SU-DHL-6 (cell line): ENCODE results near the gene SPTAN1.

Experiments used
- H2AFZ ChIP-seq: fragments of 200-600 bp; sonication (generic); 2 replicates; pipeline ENCODE4 v1.6.1; 2014; ENCODE audit warnings: low read depth, mild to moderate bottlenecking, moderate library complexity, mixed read lengths, antibody characterized with exemption, low read length; ENCODE audit not compliant: severe bottlenecking
- H3F3A ChIP-seq: fragments of 200-600 bp; shearing (Covaris generic); 2 replicates; pipeline ENCODE4 v1.6.0; 2016; ENCODE audit warnings: antibody characterized with exemption, mild to moderate bottlenecking; ENCODE audit not compliant: insufficient read depth
- H3K27ac ChIP-seq: fragments of 200-600 bp; sonication (generic); 2 replicates; pipeline ENCODE4 v1.5.1; 2016; ENCODE audit warnings: low read depth, mild to moderate bottlenecking, low read length, moderate library complexity, mixed read lengths
- H3K27me3 ChIP-seq: fragments of 200-600 bp; sonication (generic), shearing (Covaris generic); 2 replicates; pipeline ENCODE4 v1.6.0; 2014; ENCODE audit warnings: mild to moderate bottlenecking, low read length
- H3K36me3 ChIP-seq: fragments of 200-600 bp; sonication (generic); 2 replicates; pipeline ENCODE4 v1.6.1; 2014; ENCODE audit warnings: mild to moderate bottlenecking, low read length, mixed read lengths
- H3K4me2 ChIP-seq: fragments of 300-600, 200-600 bp; shearing (Covaris generic), sonication (generic); 2 replicates; pipeline ENCODE4 v1.6.0; 2014; ENCODE audit warnings: low read length, low read depth, mild to moderate bottlenecking; ENCODE audit not compliant: poor library complexity, severe bottlenecking
- H3K4me3 ChIP-seq: fragments of 200-600 bp; sonication (generic); 2 replicates; pipeline ENCODE4 v1.5.1; 2014; ENCODE audit warnings: antibody characterized with exemption, low read length, mild to moderate bottlenecking, mixed read lengths; ENCODE audit not compliant: insufficient read depth, poor library complexity, severe bottlenecking
- H3K79me2 ChIP-seq: fragments of 200-600 bp; sonication (generic); 2 replicates; pipeline ENCODE4 v1.6.1; 2014; ENCODE audit warnings: mild to moderate bottlenecking, low read length, moderate library complexity; ENCODE audit not compliant: insufficient read depth
- H3K9ac ChIP-seq: fragments of 200-600 bp; sonication (generic); 2 replicates; pipeline ENCODE4 v1.7.0; 2014; ENCODE audit warnings: mild to moderate bottlenecking, low read length
- H3K9me2 ChIP-seq: fragments of 200-600 bp; sonication (generic); replicated peaks from 2 replicates; pipeline ENCODE4 v1.6.1; 2014; ENCODE audit warnings: low read length; ENCODE audit not compliant: insufficient read depth
- H3K9me3 ChIP-seq: fragments of 200-600 bp; sonication (generic); 2 replicates; pipeline ENCODE4 v1.6.1; 2014; ENCODE audit warnings: low read length, mixed read lengths; ENCODE audit not compliant: insufficient read depth
- H4K20me1 ChIP-seq: fragments of 200-600 bp; sonication (generic); 2 replicates; pipeline ENCODE4 v1.6.1; 2014; ENCODE audit warnings: low read depth, mild to moderate bottlenecking, antibody characterized with exemption, low read length, moderate library complexity, mixed read lengths
- EZH2phosphoT487 ChIP-seq: fragments of 200-600 bp; sonication (generic), shearing (Covaris generic); conservative IDR thresholded peaks from 2 replicates; pipeline ENCODE4 v1.6.1; 2018; ENCODE audit warnings: mild to moderate bottlenecking, antibody characterized with exemption, low read length, moderate library complexity, mixed read lengths
- TF ChIP-seq, protein P1 (sequence below): fragments of 200-600 bp; sonication (generic); IDR thresholded peaks from one replicate; pipeline ENCODE4 v1.5.1; 2017; ENCODE audit warnings: antibody characterized with exemption, mild to moderate bottlenecking, low read length, moderate library complexity; ENCODE audit not compliant: insufficient read depth, poor library complexity, severe bottlenecking

SPTAN1 gene

DNA sequence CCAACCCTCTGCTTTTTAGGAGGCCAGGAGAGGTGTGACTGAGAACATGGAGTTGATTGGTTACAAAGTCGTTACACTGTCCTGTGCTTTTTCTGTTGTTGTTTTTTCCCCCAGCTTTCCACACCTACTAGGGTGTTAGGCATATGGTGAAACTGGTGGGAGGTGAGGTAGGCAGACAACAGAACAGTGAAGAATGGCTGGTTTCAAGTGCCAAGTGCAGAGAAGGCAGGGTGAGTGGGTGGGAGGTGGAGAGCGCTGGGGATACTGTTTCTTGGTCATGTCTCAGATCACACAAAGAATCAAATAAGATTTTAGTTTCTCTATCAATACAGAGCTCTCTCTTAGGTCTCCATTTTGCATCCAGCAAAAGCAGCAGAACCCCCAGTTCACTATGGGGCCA is 2.2 kb upstream of the SPTAN1 start:
- no peaks in the 10 kb centered on the region for H3K9me3 ChIP-seq
- H3F3A ChIP-seq: no peaks in the 10 kb centered on the region; the same call in 1 of the 2 replicates
- no peak overlapping the region for H3K9ac ChIP-seq
- no peak overlapping the region for H2AFZ ChIP-seq
- no peaks in the 10 kb centered on the region for H3K27me3 ChIP-seq
- H3K27ac ChIP-seq: no peak overlapping the region
- H3K36me3 ChIP-seq: no peaks in the 10 kb centered on the region
- TF ChIP-seq, protein P1, sequence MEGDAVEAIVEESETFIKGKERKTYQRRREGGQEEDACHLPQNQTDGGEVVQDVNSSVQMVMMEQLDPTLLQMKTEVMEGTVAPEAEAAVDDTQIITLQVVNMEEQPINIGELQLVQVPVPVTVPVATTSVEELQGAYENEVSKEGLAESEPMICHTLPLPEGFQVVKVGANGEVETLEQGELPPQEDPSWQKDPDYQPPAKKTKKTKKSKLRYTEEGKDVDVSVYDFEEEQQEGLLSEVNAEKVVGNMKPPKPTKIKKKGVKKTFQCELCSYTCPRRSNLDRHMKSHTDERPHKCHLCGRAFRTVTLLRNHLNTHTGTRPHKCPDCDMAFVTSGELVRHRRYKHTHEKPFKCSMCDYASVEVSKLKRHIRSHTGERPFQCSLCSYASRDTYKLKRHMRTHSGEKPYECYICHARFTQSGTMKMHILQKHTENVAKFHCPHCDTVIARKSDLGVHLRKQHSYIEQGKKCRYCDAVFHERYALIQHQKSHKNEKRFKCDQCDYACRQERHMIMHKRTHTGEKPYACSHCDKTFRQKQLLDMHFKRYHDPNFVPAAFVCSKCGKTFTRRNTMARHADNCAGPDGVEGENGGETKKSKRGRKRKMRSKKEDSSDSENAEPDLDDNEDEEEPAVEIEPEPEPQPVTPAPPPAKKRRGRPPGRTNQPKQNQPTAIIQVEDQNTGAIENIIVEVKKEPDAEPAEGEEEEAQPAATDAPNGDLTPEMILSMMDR: no peak
- TF ChIP-seq EZH2phosphoT487: no peak
- H3K4me3 ChIP-seq: no peak overlapping the region
- no peaks in the 10 kb centered on the region for H3K9me2 ChIP-seq
- H3K79me2 ChIP-seq: peaks cover 26% of the 10 kb centered on the region
- H4K20me1 ChIP-seq: peaks cover 13% of the 10 kb centered on the region
- H3K4me2 ChIP-seq: no peak overlapping the region

DNA sequence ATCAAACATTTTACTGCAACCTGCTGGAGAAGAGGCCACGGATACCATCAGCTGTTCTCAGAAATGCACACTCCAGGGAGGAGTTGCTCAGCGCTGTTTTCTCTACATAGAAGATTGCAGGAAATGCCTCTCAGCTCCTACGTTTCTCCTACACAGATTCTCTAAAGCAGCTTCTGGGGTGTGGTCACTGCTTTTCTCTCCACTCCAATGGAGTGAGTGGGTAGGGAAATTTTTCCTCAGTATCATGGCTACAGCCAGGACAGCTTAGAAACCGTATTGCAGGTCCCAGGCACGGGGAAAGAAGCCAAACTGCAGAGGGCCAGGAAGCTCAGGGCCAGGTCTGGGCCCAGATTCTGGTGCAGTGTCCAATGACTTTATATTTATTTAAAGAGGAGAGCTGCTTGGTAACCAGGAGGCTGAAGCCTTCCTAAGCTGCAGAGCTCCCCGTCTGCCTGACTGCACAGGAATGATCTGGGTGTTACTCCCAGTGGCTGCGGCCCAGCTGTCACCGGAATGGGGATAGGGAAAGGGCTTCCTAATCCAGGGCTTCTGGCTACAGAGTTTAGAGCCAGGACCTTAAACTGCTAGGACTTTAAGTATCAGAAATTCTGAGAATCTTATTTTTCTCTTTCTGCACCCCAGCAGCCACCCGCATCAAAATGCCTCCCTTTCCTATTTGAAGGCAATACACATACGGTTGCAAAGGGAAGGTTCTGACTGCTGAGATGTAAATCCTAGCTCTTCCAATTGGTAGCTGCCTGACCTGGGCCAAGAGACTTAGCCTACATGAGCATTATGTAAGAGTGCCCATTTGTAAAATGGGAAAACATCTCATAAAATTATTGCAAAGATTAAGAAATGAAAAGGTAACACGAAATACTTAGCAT is 1.4 kb upstream of the SPTAN1 start:
- Histone ChIP-seq H3K9ac (peak overlapping the region; percentile 98), H2AFZ (peak overlapping the region; percentile 99), H3K27ac (no peak overlapping the region), H3F3A (no peaks in the 10 kb centered on the region; the same call in 1 of the 2 replicates), H3K9me3 (no peaks in the 10 kb centered on the region), H3K27me3 (no peaks in the 10 kb centered on the region), H3K4me3 (peak overlapping the region; percentile 94), H4K20me1 (peaks cover 14% of the 10 kb centered on the region), H3K36me3 (no peaks in the 10 kb centered on the region), H3K79me2 (peaks cover 34% of the 10 kb centered on the region), H3K9me2 (no peaks in the 10 kb centered on the region), H3K4me2 (peak overlapping the region; percentile 99)
- no peak for TF ChIP-seq EZH2phosphoT487
- TF ChIP-seq, protein P1: no peak

DNA sequence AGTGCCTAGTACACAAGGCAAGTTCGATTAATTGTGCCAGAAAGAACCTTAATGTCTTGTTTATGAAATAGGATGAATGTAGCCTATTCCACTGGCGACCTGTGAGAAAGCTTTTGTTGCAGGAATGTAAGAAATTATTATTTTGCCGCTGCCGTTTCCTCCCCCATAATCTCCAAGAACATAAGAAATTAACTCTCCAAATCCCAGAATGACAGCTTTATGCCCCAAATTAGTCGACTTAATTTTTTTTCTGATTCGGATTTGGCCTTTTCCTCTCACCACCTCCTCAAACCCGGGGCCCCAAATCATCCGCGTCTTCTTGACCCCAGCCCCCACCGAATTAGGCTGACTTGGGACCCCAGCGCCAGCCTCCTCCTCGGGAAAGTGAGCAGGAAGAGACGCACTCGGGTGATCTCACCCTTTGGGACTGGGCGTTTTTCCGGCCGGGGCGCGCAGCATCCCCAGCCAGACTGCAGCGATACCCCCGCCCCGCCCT is 682 bp upstream of the SPTAN1 start:
- no peaks in the 10 kb centered on the region for H3K9me3 ChIP-seq
- TF ChIP-seq EZH2phosphoT487: no peak
- TF ChIP-seq, protein P1: no peak
- peak overlapping the region; percentile 98 for H3K9ac ChIP-seq
- H3K4me3 ChIP-seq: peak overlapping the region; percentile 94
- peaks cover 18% of the 10 kb centered on the region for H4K20me1 ChIP-seq
- no peaks in the 10 kb centered on the region; the same call in 1 of the 2 replicates for H3F3A ChIP-seq
- H3K4me2 ChIP-seq: peak overlapping the region; percentile 99
- H3K36me3 ChIP-seq: no peaks in the 10 kb centered on the region
- H3K9me2 ChIP-seq: no peaks in the 10 kb centered on the region
- peaks cover 41% of the 10 kb centered on the region for H3K79me2 ChIP-seq
- peak overlapping the region; percentile 39 for H3K27ac ChIP-seq
- H3K27me3 ChIP-seq: no peaks in the 10 kb centered on the region
- peak overlapping the region; percentile 99 for H2AFZ ChIP-seq
